Measurements from ENCODE around the gene MYH7B. TPM values are rescaled to one million over a fixed set of nuclear protein-coding genes. Genes with fewer than 3 reads are reported as not detected.
A peak's percentile ranks its signal among the peaks of the same experiment; 100 is the strongest.

The MYH7B gene
- total RNA-seq, 1 experiment from 2014 or later: 0.98 TPM

GRCh38 chr20:34956751-34957472, 1.2 kb downstream of the MYH7B start (continued):
- TF ChIP-seq STAT6 (CRISPR knock-in tag; conservative IDR thresholded peaks at IDR 0.05; ENCODE audit: low read depth) (no peak), ATF6 (CRISPR knock-in tag; IDR thresholded peaks at IDR 0.05) (no peak), ZNF423 (CRISPR knock-in tag; IDR thresholded peaks at IDR 0.05) (no peak), MXD4 (CRISPR knock-in tag; IDR thresholded peaks at IDR 0.05; ENCODE audit: borderline replicate concordance) (no peak), FOXK1 (CRISPR knock-in tag; IDR thresholded peaks at IDR 0.05) (no peak), CTCF (IDR thresholded peaks at IDR 0.05) (no peak), AR (CRISPR knock-in tag; IDR thresholded peaks at IDR 0.05) (no peak)

- ChIA-PET CTCF (interaction anchor here (1.1 kb wide), 1 partner anchor 9 kb away, joined by 5 read pairs; the partner anchor contains the start of genes GSS and MYH7B), POLR2A (no interaction called here)
- no peak for TF ChIP-seq AFF4 (CRISPR knock-in tag; IDR thresholded peaks at IDR 0.05; ENCODE audit: borderline replicate concordance)
- TF ChIP-seq ZNF121 (CRISPR knock-in tag; IDR thresholded peaks at IDR 0.05): peak; percentile 51; the same call in 1 of the 2 replicates
- no peak for TF ChIP-seq NR1H2 (CRISPR knock-in tag; IDR thresholded peaks at IDR 0.05)
- TF ChIP-seq ZNF138 (CRISPR knock-in tag; conservative IDR thresholded peaks at IDR 0.05): no peak
- TF ChIP-seq GTF2I (CRISPR knock-in tag; conservative IDR thresholded peaks at IDR 0.05): 0 out of 2 replicates have a peak, but pooled peaks have one; percentile 18
- DNase-seq (ENCODE audit: low spot score) (no peak), ATAC-seq (no peak)
- no peak overlapping the region for H3K4me3 Mint-ChIP-seq
- H3K27me3 Mint-ChIP-seq (ENCODE audit: low read depth): no peaks in the 10 kb centered on the region; the same call in 1 of the 2 replicates
- no peaks in the 10 kb centered on the region for H3K36me3 Mint-ChIP-seq
- H3K9me3 Mint-ChIP-seq: no peaks in the 10 kb centered on the region
- peaks cover 12% of the 10 kb centered on the region for H3K4me1 Mint-ChIP-seq
- no peak overlapping the region for H3K27ac Mint-ChIP-seq
These were observed 8.8 kb downstream of the MYH7B start for GRCh38 chr20:34964486-34964885.

Measured in WTC11 (cell line).